Left renal cortex interstitium (tissue), 4 donors: ENCODE data around the gene ZBTB7A. TPM values are rescaled to one million over a fixed set of nuclear protein-coding genes. Genes with fewer than 3 reads are reported as not detected.

ENCODE experiments used
- DNase-seq, 4 donors: peaks; one replicate each; pipeline ENCODE4 v3.0.0-alpha.2; 2013; ENCODE audit warnings: low read depth in 4 of 4, low spot score in 2 of 4, missing footprints in 1 of 4
- polyA plus RNA-seq, 4 donors: library from polyadenylated mRNA; unstranded; fragments of 120-200 nt; gene quantifications; one replicate each; pipeline ENCODE4 v1.2.1, GENCODE V29; 2013; ENCODE audit not compliant: insufficient read length in 4 of 4

ZBTB7A gene
- polyA plus RNA-seq = 10 to 100 TPM in 3 of 4 donors, 1 to 10 TPM in 1; 7.6 to 15.6 (median 11.8) TPM

GRCh38 chr19:4066682-4067395 is at the start of gene ZBTB7A:
TSS of gene ZBTB7A (minus strand) at chr19:4066899. CDS start at chr19:4055232, 11,667 bp downstream.
- DNase-seq = no peak

- no peak for DNase-seq
These were observed 49.2 kb upstream of the ZBTB7A start for GRCh38 chr19:4115818-4116385.

DNA sequence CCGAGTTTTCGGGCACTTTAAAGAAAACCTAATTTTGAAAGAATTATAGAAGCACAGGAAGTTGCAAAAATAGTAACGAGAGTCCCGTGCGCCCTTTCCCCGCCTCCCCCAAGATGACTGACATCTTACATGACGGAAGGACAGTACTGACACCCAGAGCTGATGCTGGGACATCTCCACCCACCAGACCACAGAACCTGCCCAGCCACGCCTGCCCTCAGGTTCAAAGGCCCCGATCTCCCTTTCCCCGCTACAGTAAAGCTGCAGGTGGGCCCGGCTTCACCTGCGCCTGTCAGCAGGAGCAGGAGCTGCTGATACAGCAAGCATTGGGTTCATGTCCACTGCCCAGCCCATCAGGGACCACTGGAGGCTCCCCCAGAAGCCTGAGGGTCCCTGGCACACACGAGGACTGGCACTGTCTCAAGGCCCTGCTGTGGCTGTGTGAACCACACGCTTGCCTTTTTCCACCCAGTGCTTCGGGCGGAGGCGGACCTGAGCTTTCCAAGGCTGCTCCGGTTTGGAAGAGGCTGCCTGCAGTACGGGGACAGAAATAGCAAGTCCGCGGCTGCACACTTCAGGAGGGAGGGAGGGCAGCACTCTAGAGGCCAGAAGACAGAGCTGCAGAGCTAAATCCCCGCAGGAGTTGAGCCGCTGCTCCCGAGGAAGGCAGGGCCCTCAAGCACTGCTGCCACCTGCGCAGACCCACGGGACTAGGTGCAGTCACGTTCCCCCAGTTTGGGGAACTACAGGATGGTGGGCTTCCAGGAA is 48.5 kb upstream of the ZBTB7A start:
- no peak for DNase-seq

DNA sequence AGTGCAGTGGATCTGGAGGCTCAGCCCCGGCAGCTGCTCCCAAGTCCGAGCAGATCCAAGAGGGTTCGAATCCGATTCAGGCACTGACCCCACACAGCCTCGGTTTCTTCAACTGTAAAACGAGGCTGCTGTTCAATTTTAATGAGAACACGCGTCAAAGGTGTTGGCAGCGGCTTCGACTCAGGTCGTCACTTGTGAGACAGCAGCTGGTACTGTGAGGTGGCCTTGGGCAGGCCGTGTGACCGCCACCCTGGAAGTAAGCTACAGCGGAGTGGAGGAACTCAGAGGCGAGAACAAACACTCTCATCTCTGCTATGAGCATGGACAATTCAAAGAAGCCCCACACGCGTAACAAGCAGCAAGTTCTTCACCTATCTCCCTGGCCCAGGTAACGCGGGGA is 47.5 kb upstream of the ZBTB7A start:
- DNase-seq = no peak

DNA sequence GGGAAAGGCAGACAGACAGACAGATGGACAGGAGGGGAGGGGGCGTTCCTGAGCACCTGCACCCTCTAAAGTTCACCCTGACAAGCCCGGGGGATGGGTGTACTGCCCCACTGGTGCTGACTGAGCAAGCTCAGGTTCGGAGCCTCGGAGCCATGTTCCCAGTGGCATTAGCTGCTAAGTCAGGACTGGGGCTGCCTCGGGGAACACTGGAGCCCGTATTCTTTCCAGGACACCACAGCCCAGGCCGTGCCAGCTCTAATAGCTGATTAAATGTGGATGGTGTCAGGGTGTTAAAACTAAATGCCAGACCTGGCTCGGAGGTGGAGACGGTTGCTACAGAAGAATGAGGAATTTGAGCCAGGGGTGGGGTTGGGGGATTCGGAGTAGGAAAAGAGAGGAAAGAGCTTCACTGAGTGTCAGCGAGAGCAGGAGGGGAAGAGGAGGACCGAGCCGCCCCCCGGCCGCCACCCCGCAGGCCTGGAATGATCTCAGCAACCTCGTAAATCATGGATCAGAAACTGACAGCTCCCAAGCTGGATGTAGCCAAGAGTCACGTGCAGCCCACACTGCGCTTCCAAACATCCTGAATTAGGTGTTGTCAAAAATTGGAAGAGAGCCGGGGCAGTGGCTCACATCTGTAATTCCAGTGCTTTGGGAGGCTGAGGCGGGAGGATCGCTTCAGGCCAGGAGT is 46.8 kb upstream of the ZBTB7A start:
- DNase-seq = no peak

- no peak for DNase-seq
These were observed 45.7 kb upstream of the ZBTB7A start for GRCh38 chr19:4112367-4112766.

DNA sequence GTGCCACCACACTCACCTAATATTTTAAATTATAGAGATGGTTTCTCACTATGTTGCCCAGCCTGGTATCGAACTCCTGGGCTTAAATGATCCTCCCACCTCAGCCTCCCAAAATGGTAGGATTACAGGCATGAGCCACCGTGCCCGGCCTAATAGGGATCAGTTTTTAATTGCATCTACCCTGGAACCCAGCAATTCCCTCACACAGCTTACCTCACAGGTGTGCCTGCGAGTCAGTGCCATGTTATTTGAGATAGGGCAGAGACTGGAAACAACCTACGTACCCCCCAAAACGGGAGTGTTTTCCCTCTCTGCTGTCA is 42.9 kb upstream of the ZBTB7A start:
- DNase-seq = no peak

GRCh38 chr19:4108767-4109625 is 42.3 kb upstream of the ZBTB7A start:
- no peak for DNase-seq

DNA sequence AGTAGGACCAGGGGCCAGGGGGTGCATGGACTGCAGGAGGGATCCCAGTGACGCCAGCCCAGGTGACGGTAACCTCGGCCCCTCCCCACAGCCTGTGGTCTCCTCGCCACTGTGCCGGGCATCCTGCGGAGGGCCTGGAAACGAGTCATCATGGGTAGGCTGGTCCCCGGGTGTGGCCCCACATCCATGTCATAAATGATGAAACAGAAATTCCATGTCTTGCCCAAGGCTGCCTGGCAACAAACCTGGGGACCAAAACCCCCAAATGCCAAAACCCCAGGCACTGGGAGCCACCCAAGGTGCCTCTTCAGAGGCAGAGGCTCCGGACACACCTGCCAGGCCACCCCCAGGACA is 36.4 kb upstream of the ZBTB7A start:
- no peak for DNase-seq

DNA sequence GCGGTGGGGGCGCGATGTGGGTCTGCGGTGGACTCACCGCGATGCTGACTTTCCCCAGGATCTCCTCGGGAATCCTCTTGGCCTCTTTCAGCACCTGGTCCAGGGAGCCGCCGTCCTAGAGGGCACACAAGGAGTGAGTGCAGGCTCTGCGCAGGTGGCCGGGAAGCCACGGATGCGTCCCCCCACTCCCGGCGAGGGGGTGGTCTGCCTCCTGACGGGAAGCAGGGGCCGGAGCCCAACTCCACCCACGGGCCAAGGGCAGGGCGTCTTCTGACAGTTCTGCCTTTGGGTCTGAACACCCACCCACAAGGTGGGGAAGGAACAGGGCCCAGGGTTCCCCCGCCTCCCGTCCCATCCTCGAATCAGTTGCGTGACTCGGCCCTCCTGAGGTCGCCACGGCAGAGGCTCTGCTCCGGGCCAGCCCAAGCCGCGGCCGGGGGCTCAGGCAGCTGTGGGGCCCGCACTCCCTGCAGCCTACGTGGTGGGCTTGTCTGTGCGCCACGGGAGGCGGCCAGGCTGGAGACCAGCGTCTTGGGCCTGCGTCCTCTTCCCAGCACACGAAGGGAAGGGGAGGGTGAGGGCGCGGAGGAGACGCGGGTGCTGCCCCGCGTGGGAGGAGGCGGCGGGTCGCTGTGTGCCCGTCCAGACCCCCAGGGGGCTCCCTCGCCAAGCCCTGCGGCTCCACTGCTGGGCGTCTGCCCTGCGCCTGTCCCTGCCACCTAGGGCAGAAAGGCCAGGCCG is 35.8 kb upstream of the ZBTB7A start:
- DNase-seq = no peak

DNA sequence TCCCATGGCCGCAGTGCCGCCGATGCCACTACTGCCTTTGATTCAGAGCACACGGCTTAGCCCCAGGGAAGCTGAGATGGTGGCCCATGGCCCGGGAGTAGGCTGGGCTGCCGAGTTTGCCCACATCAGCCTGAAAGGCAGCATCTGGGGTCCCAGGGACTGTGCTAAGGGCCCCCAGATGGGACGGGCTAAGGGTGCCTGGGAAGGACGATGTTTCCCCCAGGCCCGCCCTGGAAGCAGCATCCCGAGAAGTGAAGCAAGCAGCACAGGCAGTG is 34.7 kb upstream of the ZBTB7A start:
- DNase-seq = no peak

- no peak for DNase-seq
These were observed 34.2 kb upstream of the ZBTB7A start for GRCh38 chr19:4100647-4101495.

GRCh38 chr19:4099041-4099764 is 32.5 kb upstream of the ZBTB7A start:
- no peak for DNase-seq

DNA sequence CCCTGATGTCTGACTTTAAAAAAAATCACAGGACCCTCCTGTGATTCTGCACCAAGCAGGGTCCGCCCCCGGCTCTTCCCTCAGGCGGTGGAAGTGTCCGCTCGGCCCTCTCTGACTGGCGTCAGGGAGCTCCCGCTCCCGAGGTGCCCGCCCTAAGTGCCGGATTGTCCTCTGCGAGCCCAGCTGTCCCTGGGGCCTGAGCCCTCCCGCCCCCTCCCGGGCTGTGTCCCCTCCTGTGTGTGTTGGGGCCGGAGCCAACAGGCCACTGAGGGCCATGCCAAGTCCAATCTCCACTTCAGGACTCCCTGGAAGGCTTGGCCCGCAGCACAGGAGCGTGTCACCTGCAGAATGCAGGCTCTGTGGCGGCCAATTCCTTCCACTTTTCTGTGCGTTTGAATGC is 31.8 kb upstream of the ZBTB7A start:
- no peak for DNase-seq

DNA sequence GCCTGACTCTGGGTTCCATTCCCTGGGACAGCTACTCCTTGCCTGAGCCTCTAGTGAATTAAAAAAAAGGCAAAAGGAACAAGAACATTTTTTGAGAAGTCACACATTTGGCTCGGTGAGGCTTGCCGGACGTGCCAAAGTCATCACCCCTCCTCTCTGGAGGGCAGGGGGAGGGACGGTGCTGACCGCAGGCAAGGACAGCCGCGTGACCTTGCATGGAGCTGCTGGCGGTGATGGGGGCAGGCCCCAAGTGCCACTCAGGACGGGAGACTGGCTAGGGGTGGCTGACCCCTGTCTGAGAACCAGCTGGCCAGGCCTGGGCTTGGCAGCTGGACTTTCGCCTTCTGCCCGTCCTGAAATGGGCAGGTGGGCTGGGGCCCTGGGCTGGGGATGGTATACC is 30.8 kb upstream of the ZBTB7A start:
- DNase-seq = no peak

DNA sequence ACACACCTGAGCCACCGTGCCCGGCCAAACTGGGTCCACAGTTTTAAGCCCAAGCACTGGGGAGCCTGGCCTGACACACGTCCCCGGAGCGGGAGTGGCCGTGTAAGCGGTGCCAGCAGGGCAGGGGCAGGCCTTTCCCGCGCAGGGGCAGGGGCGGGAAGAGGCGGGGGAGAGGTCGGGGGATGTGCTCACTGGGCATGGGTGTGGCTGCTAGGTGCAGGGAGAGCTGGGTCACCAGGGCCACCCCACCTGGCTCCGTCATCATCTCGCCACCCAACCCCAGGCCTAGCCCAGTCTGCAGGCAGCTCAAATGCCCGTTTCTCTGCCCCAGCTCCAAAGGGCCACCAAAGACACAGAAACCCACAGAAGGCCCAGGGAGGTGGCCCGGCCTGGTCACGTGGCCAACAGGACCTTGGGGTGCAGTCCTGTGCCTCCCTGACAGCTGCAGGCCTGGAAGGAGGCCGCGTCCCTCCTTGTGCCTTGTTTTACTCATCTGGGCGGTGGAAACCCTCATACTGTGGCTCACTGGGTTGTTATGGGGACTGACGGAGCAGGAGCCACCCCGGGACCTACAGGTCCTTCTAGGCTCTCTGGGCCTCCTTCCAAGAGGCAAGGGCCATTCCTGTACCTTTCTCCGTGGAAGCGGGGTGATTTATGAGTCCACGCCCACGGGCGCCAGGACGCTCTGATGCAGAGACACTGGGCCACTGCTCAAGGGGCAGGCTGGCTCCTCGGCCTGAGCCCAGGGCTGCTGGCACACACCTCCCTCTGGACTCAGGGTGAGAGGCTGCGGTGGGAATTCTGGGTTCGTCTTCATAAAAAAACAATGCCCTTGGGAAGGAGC is 29.6 kb upstream of the ZBTB7A start:
- no peak for DNase-seq

GRCh38 chr19:4095488-4095844 is 28.8 kb upstream of the ZBTB7A start:
- no peak for DNase-seq
